ENCODE measurements around the gene F8.

- TF ChIP-seq CTCF (IDR thresholded peaks at IDR 0.05; ENCODE audit: low read length) (no peak), EZH2 (IDR thresholded peaks at IDR 0.05; ENCODE audit: borderline replicate concordance, low read length) (no peak)
These were observed 202.7 kb downstream of the F8 start for GRCh38 chrX:154819771-154820341.
